Measurements from ENCODE around the gene ZNF850.
"Not testable (repeated sequence)": the region's sequence is repeated elsewhere in the genome, so short reads cannot be mapped to it uniquely, and the experiment has no call there.

The ZNF850 gene

DNA sequence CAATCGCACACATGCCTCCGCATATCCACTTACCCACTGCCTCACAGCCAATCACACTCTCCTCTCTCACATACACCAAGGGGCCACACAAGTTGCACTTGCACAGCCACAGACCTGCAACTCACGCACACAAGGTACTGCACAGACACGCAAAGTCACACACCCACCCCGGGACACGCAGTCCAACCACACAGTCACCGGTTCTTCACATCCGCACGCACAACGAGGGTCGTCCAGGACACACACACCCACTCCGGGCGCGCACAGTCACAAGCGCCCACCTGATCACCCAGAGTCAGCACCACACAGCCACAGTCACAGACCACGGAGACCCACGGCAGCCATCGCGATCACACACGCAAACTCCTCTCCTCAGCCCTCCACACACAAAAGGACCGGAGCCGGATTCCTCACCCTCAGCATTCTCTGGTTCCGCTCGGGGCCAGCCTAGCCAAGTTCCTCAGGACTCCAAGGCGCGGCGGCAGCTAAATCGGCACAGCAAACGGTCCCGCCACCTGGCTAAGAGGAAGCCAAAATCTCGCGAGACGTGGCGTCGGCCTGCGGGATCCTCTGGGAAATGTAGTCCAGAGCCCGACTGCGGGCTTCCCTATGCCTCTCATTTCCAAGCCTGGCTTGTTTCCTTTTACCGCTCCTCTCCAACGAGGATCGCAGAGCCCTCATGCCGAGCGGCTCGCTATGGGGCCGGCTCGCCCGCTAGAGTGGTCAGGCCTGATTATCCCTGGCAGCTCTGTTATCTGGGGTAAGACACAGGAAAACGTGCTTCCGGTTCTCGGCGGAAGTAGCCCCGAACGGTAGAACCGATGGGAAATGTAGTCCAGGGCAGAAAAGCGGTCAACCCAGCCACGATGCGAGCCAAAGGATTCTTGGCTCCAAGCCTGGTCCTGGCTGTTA is at the start of gene ZNF850:
Gene ZNF850 (minus strand): TSS at position 497 of the 912 bp plus-strand sequence. CDS start 10,201 bp downstream, outside the sequence.
- peak within 1 kb of the TSS; percentile 93 for H3K4me3 ChIP-seq (ENCODE audit: low read length)
- no peak for TF ChIP-seq ZNF274 (IDR thresholded peaks at IDR 0.05; ENCODE audit: low read depth, low read length)

DNA sequence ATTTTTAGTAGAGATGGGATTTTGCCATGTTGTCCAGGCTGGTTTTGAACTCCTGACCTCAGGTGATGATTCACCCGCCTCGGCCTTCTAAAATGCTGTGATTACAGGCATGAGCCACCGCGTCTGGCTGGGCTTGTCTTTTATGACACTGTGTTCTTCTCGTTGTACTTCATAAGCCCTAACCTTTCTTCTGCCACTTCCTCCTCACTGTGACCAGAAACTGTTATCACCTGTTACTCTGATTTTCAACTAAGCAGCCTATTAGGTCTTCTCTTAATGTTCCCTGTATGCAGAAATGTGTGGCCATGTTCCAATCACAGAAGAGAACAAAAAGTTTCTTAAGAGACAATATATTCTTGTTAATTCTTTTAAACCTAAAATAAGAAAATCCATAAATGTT is 49.2 kb upstream of the ZNF850 start:
- no peak for TF ChIP-seq ZNF274 (IDR thresholded peaks at IDR 0.05; ENCODE audit: low read depth, low read length)

DNA sequence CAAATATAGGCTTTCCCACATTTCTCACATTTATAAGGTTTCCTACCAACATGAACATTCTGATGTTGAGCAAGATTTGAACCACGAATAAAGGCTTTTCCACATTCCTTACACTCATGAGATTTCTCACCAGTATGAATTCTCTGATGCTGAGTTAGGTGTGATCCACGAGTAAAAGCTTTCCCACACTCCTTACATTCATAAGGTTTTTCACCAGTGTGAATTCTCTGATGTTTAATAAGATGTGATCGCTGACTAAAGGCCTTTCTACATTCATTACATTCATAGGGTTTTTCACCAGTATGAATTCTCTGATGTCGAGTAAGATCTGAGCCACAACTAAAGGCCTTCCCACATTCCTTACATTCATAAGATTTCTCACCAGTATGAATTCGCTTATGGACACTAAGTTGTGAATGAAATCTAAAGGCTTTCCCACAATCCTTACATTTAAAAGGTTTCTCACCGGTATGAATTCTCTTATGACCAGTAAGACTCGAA is 46.6 kb upstream of the ZNF850 start:
- TF ChIP-seq ZNF274 (IDR thresholded peaks at IDR 0.05; ENCODE audit: low read depth, low read length) = peak; percentile 95

More for the DNA sequence above, 49.2 kb upstream of the ZNF850 start:
- no peak overlapping the region for H3K4me3 ChIP-seq (ENCODE audit: low read length)

DNA sequence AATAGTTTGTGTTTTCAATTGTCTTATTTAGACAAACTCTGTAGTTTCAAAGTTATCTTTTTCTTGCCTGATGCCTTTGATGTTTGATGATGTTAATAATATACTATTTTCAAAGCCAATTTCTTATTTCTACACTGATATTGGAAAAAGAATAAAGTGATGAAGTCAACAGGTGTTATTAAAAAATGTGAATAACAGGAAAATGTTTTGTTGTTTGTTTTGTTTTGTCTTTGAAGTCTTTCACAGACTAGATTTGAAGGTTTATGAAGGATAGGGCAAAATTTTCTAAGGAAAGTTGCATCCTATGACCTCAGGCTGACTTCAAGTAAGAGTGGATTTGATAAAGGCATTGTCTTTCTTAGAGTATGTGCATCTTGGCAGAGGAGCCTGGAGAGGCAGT is 34.4 kb upstream of the ZNF850 start:
- no peak for TF ChIP-seq ZNF274 (IDR thresholded peaks at IDR 0.05; ENCODE audit: low read depth, low read length)
- no peak overlapping the region for H3K4me3 ChIP-seq (ENCODE audit: low read length)

More for the DNA sequence above, 46.6 kb upstream of the ZNF850 start:
- H3K4me3 ChIP-seq (ENCODE audit: low read length) = no peak overlapping the region

DNA sequence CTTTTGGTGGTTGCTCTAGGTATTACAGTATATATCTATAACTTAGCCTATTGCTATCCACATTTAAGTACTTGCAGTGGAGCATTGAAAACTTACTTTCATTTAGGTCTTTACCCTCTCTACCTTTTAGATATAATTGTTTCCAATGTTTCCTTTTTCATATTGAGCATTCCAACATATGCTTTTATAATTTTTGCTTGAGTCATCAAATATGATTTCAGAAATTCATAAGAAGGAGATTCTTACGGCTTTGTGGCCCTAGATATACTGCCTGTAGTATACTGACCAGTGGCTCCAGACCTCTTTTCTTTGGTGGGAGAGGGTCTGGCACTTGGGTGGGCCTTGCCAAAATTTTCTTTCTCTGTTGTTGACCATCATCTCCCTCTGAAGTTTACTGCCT is 32.8 kb upstream of the ZNF850 start:
- no peak for TF ChIP-seq ZNF274 (IDR thresholded peaks at IDR 0.05; ENCODE audit: low read depth, low read length)
- no peak overlapping the region for H3K4me3 ChIP-seq (ENCODE audit: low read length)

DNA sequence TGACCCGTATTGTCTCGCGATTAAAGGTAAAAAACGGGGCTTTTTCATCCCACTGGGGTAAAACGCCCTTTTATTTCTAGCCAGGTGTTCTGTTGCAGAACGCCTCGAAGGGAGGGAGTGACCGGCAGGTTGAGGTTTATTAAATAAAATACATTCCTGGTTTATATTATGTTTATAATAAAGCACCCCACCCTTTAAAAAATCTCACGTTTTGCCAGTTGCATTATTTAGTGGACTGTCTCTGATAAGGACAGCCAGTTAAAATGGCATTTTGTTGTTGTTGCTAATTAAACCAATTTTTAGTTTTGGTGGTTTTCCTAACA is 25.1 kb upstream of the ZNF850 start:
- peak overlapping the region; percentile 68 for H3K4me3 ChIP-seq (ENCODE audit: low read length)
- TF ChIP-seq ZNF274 (IDR thresholded peaks at IDR 0.05; ENCODE audit: low read depth, low read length) = no peak

DNA sequence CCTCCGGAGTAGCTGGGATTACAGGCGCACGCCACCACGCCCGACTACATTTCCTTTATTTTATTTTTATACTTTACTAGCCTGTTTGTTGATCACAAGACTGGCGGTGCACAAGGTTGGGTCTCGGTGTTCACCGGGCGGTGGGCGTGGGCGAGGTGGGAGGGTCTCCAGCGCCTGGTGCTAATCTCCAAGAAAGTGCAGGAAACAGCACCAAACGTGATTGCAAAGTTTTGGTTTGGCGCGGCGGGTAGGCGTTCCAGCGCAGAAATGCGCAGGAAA is 24.0 kb upstream of the ZNF850 start:
- peak overlapping the region; percentile 68; the same call in 1 of the 2 replicates for H3K4me3 ChIP-seq (ENCODE audit: low read length)
- no peak for TF ChIP-seq ZNF274 (IDR thresholded peaks at IDR 0.05; ENCODE audit: low read depth, low read length)

DNA sequence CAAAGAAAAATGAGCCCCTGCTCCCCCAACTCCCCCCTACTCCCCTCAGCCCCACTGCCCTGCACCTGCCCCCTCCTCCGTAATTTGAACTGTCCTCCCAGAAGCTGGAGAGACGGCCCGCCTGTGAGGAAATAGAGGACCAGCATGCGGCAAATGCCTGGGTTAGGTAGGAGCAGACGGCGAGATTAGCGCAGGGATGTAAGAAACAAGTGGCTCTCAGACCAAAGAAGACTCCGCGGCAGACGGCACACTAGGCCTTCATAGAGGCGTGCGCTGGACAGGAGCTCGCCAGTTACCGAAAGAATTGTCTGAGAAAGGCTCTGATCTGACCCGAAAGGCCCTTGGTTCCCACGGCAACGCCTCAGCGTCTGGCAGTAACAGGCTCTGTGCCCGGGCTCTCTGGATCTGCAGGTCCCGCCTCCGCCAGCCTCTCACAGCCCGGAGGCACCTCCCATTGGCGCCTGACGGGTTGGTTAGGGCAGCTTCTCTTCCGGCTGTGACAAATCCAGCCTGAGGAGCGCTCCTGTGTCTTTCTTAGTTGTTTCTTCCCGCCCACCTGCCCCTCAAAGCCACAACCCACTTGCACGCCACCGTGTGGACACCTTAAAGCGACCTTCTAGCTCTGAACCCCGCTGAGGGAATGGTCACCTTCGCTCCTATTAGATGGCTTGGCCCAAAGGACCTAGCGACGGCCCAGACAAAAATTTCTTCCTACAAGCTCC is 19.0 kb upstream of the ZNF850 start:
- not testable (repeated sequence) for H3K4me3 ChIP-seq (ENCODE audit: low read length)

DNA sequence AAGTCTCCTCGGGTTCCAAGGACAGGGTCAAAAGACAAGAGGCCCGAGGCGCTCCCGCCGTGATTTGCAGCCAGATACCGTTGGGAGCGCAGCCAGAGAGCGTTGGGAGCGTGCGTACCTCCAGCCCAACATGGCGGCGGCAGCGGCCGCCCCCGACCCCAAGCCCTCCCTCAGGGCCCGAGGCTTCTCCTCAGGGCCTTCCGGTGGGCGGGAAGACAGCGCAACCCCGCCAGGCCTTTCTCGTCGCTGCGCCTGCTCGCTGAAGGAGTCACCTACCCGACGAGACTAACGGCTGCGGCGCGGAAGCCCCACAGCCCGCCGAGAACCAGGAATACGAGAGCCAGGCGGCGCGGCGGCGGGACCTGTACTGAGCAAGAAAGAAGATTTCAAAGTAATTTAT is 3.2 kb upstream of the ZNF850 start:
- H3K4me3 ChIP-seq (ENCODE audit: low read length) = no peak overlapping the region
- TF ChIP-seq ZNF274 (IDR thresholded peaks at IDR 0.05; ENCODE audit: low read depth, low read length) = no peak

DNA sequence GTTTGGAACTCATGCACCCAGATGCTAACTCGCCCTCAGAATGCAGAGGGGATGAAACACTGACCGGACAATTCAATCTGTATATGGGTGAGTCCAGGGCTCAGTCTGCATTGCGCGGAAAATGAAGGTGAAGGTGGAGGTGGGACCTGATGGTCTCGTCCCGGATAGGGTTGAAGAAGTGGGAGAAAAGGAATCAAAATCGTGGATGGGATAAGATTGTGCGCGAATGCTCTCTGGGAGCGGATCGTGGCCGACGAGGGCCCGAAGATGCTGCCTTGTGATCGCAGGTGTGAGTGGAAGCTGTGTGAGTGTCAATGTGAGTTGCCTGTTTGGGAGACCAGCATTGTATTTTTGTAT is 594 bp upstream of the ZNF850 start:
- H3K4me3 ChIP-seq (ENCODE audit: low read length) = peak overlapping the region; percentile 93
- TF ChIP-seq ZNF274 (IDR thresholded peaks at IDR 0.05; ENCODE audit: low read depth, low read length) = no peak

DNA sequence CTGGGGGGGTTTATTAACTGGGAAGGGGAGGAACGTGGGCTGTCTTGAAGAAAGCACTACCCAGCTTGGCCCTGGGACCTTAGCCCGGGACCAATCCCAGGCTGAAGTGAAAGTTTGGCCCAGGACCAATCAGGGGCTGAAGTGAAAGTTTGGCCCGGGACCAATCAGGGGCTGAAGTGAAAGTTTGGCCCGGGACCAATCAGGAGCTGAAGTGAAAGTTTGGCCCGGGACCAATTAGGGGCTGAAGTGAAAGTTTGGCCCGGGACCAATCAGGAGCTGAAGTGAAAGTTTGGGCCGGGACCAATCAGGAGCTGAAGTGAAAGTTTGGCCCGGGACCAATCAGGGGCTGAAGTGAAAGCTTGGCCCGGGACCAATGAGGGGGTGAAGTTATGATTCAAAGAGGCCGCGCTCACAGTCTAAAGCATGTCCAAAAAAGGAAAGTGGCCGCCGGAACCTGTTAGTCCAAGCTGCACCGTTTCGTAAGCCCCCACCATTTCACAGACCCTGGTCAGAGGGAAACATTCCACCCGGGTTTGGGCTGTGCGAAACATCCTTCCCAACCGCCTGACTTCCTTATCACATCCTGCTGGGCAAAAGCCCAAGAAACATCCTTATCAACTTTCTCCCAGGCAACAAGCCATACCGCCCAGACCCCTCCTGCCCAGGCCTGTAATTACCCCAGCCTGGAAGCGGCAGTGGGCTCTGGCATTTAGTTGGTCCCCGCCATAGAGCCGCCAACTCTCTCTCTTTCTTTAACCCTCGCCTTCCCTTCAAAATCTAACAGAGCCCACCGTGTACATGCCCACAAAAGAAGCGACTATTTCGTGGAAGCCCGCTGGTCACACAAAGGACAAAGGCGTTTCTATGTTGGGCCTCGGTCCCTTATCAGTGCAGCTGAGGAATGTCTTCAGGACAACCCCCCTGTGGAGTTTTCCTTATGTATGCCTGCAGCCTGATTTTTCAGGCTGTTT is 1.1 kb downstream of the ZNF850 start:
- peak overlapping the region; percentile 93 for H3K4me3 ChIP-seq (ENCODE audit: low read length)
- TF ChIP-seq ZNF274 (IDR thresholded peaks at IDR 0.05; ENCODE audit: low read depth, low read length) = no peak

DNA sequence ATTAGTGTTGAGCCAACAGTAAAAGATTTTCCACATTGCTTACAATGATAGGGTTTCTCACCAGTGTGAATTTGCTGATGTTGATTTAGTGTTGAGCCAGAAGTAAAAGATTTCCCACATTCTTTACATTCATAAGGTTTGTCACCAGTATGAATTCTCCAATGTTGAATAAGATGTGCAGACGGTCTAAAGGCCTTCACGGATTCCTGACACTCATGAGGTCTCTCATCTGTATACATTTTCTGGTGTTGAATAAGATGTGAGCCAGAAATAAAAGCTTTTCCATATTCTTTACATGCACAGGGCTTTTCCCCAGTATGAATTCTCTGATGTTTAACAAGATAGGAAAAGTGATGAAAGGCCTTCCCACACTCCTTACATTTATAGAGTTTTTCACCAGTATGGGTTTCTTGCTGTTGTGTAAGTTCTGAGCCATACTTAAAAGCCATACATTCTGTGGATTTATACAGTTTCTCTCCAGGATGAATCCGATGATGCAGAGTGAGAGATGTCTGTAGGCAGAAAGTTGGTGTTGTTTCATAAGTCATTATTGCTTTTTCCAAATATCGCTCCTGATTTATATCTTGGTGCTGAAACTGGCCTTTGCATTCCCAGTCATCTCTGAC is 22.4 kb downstream of the ZNF850 start:
- no peak overlapping the region for H3K4me3 ChIP-seq (ENCODE audit: low read length)

DNA sequence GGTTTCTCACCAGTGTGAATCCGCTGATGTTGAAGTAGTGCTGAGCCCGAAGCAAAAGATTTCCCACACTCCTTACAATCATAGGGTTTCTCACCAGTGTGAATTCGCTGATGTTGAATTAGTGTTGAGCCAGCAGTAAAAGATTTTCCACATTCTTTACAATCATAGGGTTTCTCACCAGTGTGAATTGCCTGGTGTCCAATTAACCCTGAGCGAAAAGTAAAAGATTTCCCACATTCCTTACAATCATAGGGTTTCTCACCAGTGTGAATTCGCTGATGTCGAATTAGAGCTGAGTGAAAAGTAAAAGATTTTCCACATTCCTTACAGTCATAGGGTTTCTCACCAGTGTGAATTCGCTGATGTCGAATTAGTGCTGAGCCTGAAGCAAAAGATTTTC is 23.0 kb downstream of the ZNF850 start:
- not testable (repeated sequence) for H3K4me3 ChIP-seq (ENCODE audit: low read length)

More for the DNA sequence above, 22.4 kb downstream of the ZNF850 start:
- peak; percentile 85 for TF ChIP-seq ZNF274 (IDR thresholded peaks at IDR 0.05; ENCODE audit: low read depth, low read length)
